ENCODE measurements around the gene BEST2.
A peak's percentile ranks its signal among the peaks of the same experiment; 100 is the strongest.

The BEST2 gene

GRCh38 chr19:12721656-12722565 lies 29.7 kb upstream of the BEST2 start:
- no peaks in the 10 kb centered on the region for H3K9me2 ChIP-seq (ENCODE audit: low read depth, low read length)
- H3K4me2 ChIP-seq (ENCODE audit: low read length): peak overlapping the region; percentile 86
- no peaks in the 10 kb centered on the region for H3K9me3 ChIP-seq (ENCODE audit: low read length)
- no peaks in the 10 kb centered on the region for H3K27me3 ChIP-seq (ENCODE audit: insufficient read depth, low read length)
- H3K4me3 ChIP-seq (ENCODE audit: low read depth, low read length, poor library complexity, severe bottlenecking): peak overlapping the region; percentile 73
- H3K36me3 ChIP-seq (ENCODE audit: insufficient read depth, low read length): peaks cover 36% of the 10 kb centered on the region
- H3K27ac ChIP-seq (ENCODE audit: low read depth, low read length, poor library complexity, severe bottlenecking): peak overlapping the region; percentile 44
- peak overlapping the region; percentile 90 for H3K9ac ChIP-seq (ENCODE audit: low read length)
- no peaks in the 10 kb centered on the region for H4K20me1 ChIP-seq (ENCODE audit: insufficient read depth, low read length)
- peaks cover 6% of the 10 kb centered on the region for H3F3A ChIP-seq (ENCODE audit: insufficient read depth, low read length)
- H3K79me2 ChIP-seq (ENCODE audit: insufficient read depth, low read length): peaks cover 54% of the 10 kb centered on the region
- TF ChIP-seq CTCF (IDR thresholded peaks at IDR 0.05; ENCODE audit: low read length) (no peak), EZH2 (IDR thresholded peaks at IDR 0.05; ENCODE audit: borderline replicate concordance, low read length) (no peak)
- H3K4me1 ChIP-seq (ENCODE audit: insufficient read depth, low read length, severe bottlenecking): peaks cover 32% of the 10 kb centered on the region
- H2AFZ ChIP-seq (ENCODE audit: low read length): no peak overlapping the region

- Histone ChIP-seq H3K9me2 (ENCODE audit: low read depth, low read length) (no peaks in the 10 kb centered on the region), H3F3A (ENCODE audit: insufficient read depth, low read length) (peaks cover 7% of the 10 kb centered on the region)
Observed at GRCh38 chr19:12722566-12723380, 28.8 kb upstream of the BEST2 start.

GRCh38 chr19:12723381-12723640 lies 28.3 kb upstream of the BEST2 start:
- H3K4me1 ChIP-seq (ENCODE audit: insufficient read depth, low read length, severe bottlenecking): peaks cover 33% of the 10 kb centered on the region
- TF ChIP-seq EZH2 (IDR thresholded peaks at IDR 0.05; ENCODE audit: borderline replicate concordance, low read length) (no peak), CTCF (IDR thresholded peaks at IDR 0.05; ENCODE audit: low read length) (no peak)
- peak overlapping the region; percentile 90 for H3K9ac ChIP-seq (ENCODE audit: low read length)
- H3K79me2 ChIP-seq (ENCODE audit: insufficient read depth, low read length): peaks cover 51% of the 10 kb centered on the region
- peaks cover 7% of the 10 kb centered on the region for H3F3A ChIP-seq (ENCODE audit: insufficient read depth, low read length)
- no peaks in the 10 kb centered on the region for H3K27me3 ChIP-seq (ENCODE audit: insufficient read depth, low read length)
- H2AFZ ChIP-seq (ENCODE audit: low read length): no peak overlapping the region
- H3K36me3 ChIP-seq (ENCODE audit: insufficient read depth, low read length): peaks cover 32% of the 10 kb centered on the region
- no peaks in the 10 kb centered on the region for H3K9me3 ChIP-seq (ENCODE audit: low read length)
- no peaks in the 10 kb centered on the region for H3K9me2 ChIP-seq (ENCODE audit: low read depth, low read length)
- no peaks in the 10 kb centered on the region for H4K20me1 ChIP-seq (ENCODE audit: insufficient read depth, low read length)
- peak overlapping the region; percentile 73 for H3K4me3 ChIP-seq (ENCODE audit: low read depth, low read length, poor library complexity, severe bottlenecking)
- peak overlapping the region; percentile 78 for H3K27ac ChIP-seq (ENCODE audit: low read depth, low read length, poor library complexity, severe bottlenecking)
- peak overlapping the region; percentile 90 for H3K4me2 ChIP-seq (ENCODE audit: low read length)

More at GRCh38 chr19:12722566-12723380, 28.8 kb upstream of the BEST2 start:
- Histone ChIP-seq H2AFZ (ENCODE audit: low read length) (no peak overlapping the region), H3K9ac (ENCODE audit: low read length) (peak overlapping the region; percentile 90), H4K20me1 (ENCODE audit: insufficient read depth, low read length) (no peaks in the 10 kb centered on the region), H3K4me1 (ENCODE audit: insufficient read depth, low read length, severe bottlenecking) (peaks cover 33% of the 10 kb centered on the region), H3K27me3 (ENCODE audit: insufficient read depth, low read length) (no peaks in the 10 kb centered on the region), H3K4me2 (ENCODE audit: low read length) (peak overlapping the region; percentile 90), H3K36me3 (ENCODE audit: insufficient read depth, low read length) (peaks cover 32% of the 10 kb centered on the region), H3K9me3 (ENCODE audit: low read length) (no peaks in the 10 kb centered on the region), H3K79me2 (ENCODE audit: insufficient read depth, low read length) (peaks cover 51% of the 10 kb centered on the region), H3K4me3 (ENCODE audit: low read depth, low read length, poor library complexity, severe bottlenecking) (peak overlapping the region; percentile 73), H3K27ac (ENCODE audit: low read depth, low read length, poor library complexity, severe bottlenecking) (peak overlapping the region; percentile 78)
- TF ChIP-seq CTCF (IDR thresholded peaks at IDR 0.05; ENCODE audit: low read length) (no peak), EZH2 (IDR thresholded peaks at IDR 0.05; ENCODE audit: borderline replicate concordance, low read length) (no peak)

Data from OCI-LY1 (cell line).